Fibroblast of lung (primary cell): Measurements from ENCODE around the gene SH2D2A.

Experiments used
- EZH2 ChIP-seq: IDR thresholded peaks from 2 replicates; pipeline ENCODE4 v1.5.1; 2012; ENCODE audit warnings: low read length, control low read depth, mild to moderate bottlenecking; ENCODE audit errors: missing control alignments
- TF ChIP-seq, protein P1 (sequence below), 2 donors: IDR thresholded peaks in 1 of 2; conservative IDR thresholded peaks in 1 of 2; 1 replicate in 1 of 2; 2 replicates in 1 of 2; pipeline ENCODE4 v1.5.1; 2011 to 2012; ENCODE audit warnings: low read length in 2 of 2, control low read depth in 1 of 2, inconsistent platforms in 1 of 2, low read depth in 1 of 2, mild to moderate bottlenecking in 1 of 2

DNA sequence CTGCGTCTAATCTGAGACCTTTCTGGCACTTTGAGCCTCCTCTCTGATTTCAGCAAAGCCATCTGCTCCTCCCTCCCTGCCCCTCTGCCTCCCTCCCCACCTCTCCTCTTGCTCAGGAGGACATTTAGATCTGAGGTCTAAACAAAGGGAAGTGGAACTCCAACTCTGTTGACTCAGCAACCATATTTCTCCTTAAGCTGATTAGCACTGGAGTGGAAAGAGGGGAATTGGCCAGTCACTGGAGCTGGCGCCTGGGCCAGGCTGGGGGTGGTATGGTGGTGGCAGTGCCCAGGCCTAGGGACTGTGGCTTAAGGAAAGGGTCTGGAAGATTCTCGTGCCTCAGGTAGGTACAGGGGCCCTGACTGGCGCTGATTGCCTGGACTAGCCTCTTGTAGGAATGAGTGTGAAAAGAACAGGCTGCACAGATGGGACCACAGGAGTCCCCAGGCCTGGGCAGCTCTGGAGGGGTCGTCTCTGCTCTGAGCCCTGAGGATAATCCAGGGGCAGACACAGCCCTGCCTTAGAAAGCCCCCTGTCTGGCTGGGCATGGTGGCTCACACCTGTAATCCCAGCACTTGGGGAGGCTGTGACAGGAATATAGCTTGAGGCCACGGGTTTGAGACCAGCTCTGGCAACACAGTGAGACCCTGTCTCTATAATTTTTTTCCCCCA, 11.9 kb downstream of the SH2D2A start:
- TF ChIP-seq EZH2: no peak
- TF ChIP-seq, protein P1, sequence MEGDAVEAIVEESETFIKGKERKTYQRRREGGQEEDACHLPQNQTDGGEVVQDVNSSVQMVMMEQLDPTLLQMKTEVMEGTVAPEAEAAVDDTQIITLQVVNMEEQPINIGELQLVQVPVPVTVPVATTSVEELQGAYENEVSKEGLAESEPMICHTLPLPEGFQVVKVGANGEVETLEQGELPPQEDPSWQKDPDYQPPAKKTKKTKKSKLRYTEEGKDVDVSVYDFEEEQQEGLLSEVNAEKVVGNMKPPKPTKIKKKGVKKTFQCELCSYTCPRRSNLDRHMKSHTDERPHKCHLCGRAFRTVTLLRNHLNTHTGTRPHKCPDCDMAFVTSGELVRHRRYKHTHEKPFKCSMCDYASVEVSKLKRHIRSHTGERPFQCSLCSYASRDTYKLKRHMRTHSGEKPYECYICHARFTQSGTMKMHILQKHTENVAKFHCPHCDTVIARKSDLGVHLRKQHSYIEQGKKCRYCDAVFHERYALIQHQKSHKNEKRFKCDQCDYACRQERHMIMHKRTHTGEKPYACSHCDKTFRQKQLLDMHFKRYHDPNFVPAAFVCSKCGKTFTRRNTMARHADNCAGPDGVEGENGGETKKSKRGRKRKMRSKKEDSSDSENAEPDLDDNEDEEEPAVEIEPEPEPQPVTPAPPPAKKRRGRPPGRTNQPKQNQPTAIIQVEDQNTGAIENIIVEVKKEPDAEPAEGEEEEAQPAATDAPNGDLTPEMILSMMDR (conservative IDR thresholded peaks at IDR 0.05 in 1 of 2, IDR thresholded peaks at IDR 0.05 in 1 of 2; ENCODE audit: low read depth in 1 of 2, low read length in 2 of 2): no peak
